HG02870 (cell line): ENCODE measurements around the gene DLST.

Source experiments
- ATAC-seq: cut with Tn5 transposase; IDR thresholded peaks from one replicate; pipeline ENCODE4 v1.9.1; 2021; ENCODE audit warnings: mild to moderate bottlenecking, moderate library complexity; ENCODE audit not compliant: unreplicated experiment

The DLST gene

GRCh38 chr14:74952180-74952665 lies 70.5 kb downstream of the DLST start:
- ATAC-seq: no peak

GRCh38 chr14:74952697-74953484 lies 71.2 kb downstream of the DLST start:
- no peak for ATAC-seq
